IgD-negative memory B cell (primary cell): Measurements from ENCODE around the gene TEX36. TPM values are rescaled to one million over a fixed set of nuclear protein-coding genes. Genes with fewer than 3 reads are reported as not detected.
"Not testable (repeated sequence)": the region's sequence is repeated elsewhere in the genome, so short reads cannot be mapped to it uniquely, and the experiment has no call there.

Experiments
- H3K27ac Mint-ChIP-seq, 3 donors: one replicate each; pipeline ENCODE4 v1.8.0; 2020 to 2022; ENCODE audit warnings: mild to moderate bottlenecking in 3 of 3, mixed read lengths in 3 of 3, moderate library complexity in 1 of 3
- H3K27me3 Mint-ChIP-seq: one replicate; pipeline ENCODE4 v1.8.0; 2021; ENCODE audit warnings: mixed read lengths
- H3K36me3 Mint-ChIP-seq: one replicate; pipeline ENCODE4 v1.8.0; 2020; ENCODE audit warnings: mild to moderate bottlenecking, mixed read lengths
- H3K4me1 Mint-ChIP-seq, 3 donors: one replicate each; pipeline ENCODE4 v1.8.0; 2020 to 2022; ENCODE audit warnings: mixed read lengths in 3 of 3, mild to moderate bottlenecking in 1 of 3
- H3K4me3 Mint-ChIP-seq, 4 donors: one replicate each; pipeline ENCODE4 v1.8.0; 2020 to 2022; ENCODE audit warnings: mild to moderate bottlenecking in 4 of 4, mixed read lengths in 4 of 4, moderate library complexity in 3 of 4
- H3K9me3 Mint-ChIP-seq, 3 donors: one replicate each; pipeline ENCODE4 v1.8.0; 2020 to 2021; ENCODE audit warnings: mixed read lengths in 3 of 3, mild to moderate bottlenecking in 1 of 3
- polyA plus RNA-seq: library from polyadenylated mRNA; unstranded; fragments of 300-500 nt; fragmentation: Illumina TruSeq; gene quantifications from one replicate; pipeline ENCODE4 v1.2.3, GENCODE V29; 2021

TEX36 gene
- polyA plus RNA-seq, 1 donor from 2014 or later = not detected

GRCh38 chr10:125699562-125700143, 16.7 kb upstream of the TEX36 start:
- H3K9me3 Mint-ChIP-seq = peaks cover 0 to 5% (median 3%) of the 10 kb centered on the region in 3 donors
- no peaks in the 10 kb centered on the region for H3K36me3 Mint-ChIP-seq
- H3K4me1 Mint-ChIP-seq = no peaks in the 10 kb centered on the region
- H3K4me3 Mint-ChIP-seq = no peak overlapping the region
- peaks cover 3% of the 10 kb centered on the region for H3K27me3 Mint-ChIP-seq
- H3K27ac Mint-ChIP-seq = no peak overlapping the region

- Mint-ChIP-seq H3K36me3 (no peaks in the 10 kb centered on the region), H3K27ac (no peak overlapping the region), H3K9me3 (peaks cover 0 to 5% (median 3%) of the 10 kb centered on the region in 3 donors), H3K4me1 (no peaks in the 10 kb centered on the region), H3K27me3 (peaks cover 3% of the 10 kb centered on the region), H3K4me3 (peak overlapping the region in 1 of 4 donors; percentile 15)
These were observed 15.6 kb upstream of the TEX36 start for GRCh38 chr10:125698481-125698998.

GRCh38 chr10:125696884-125697283, 13.9 kb upstream of the TEX36 start:
- not testable (repeated sequence) for H3K9me3 Mint-ChIP-seq, H3K36me3 Mint-ChIP-seq, H3K27me3 Mint-ChIP-seq, H3K4me3 Mint-ChIP-seq, H3K27ac Mint-ChIP-seq, H3K4me1 Mint-ChIP-seq

GRCh38 chr10:125694883-125695282, 11.9 kb upstream of the TEX36 start:
- Mint-ChIP-seq H3K27ac (no peak overlapping the region), H3K9me3 (no peaks in the 10 kb centered on the region), H3K4me1 (no peaks in the 10 kb centered on the region), H3K27me3 (peaks cover 6% of the 10 kb centered on the region), H3K36me3 (no peaks in the 10 kb centered on the region), H3K4me3 (no peak overlapping the region)

- no peaks in the 10 kb centered on the region for H3K36me3 Mint-ChIP-seq
- H3K4me3 Mint-ChIP-seq = no peak overlapping the region
- H3K4me1 Mint-ChIP-seq = no peaks in the 10 kb centered on the region
- no peak overlapping the region for H3K27ac Mint-ChIP-seq
- H3K9me3 Mint-ChIP-seq = peaks cover 0 to 2% (median 0%) of the 10 kb centered on the region in 3 donors
- H3K27me3 Mint-ChIP-seq = peaks cover 6% of the 10 kb centered on the region
These were observed 10.5 kb upstream of the TEX36 start for GRCh38 chr10:125693524-125693847.

GRCh38 chr10:125692601-125693523, 9.9 kb upstream of the TEX36 start:
- H3K36me3 Mint-ChIP-seq = no peaks in the 10 kb centered on the region
- no peak overlapping the region for H3K27ac Mint-ChIP-seq
- H3K27me3 Mint-ChIP-seq = peaks cover 7% of the 10 kb centered on the region
- no peaks in the 10 kb centered on the region for H3K4me1 Mint-ChIP-seq
- H3K4me3 Mint-ChIP-seq = no peak overlapping the region
- peaks cover 0 to 2% (median 0%) of the 10 kb centered on the region in 3 donors for H3K9me3 Mint-ChIP-seq

- peaks cover 7% of the 10 kb centered on the region for H3K27me3 Mint-ChIP-seq
- H3K9me3 Mint-ChIP-seq = peaks cover 0 to 2% (median 0%) of the 10 kb centered on the region in 3 donors
- no peaks in the 10 kb centered on the region for H3K36me3 Mint-ChIP-seq
- H3K4me3 Mint-ChIP-seq = peak overlapping the region in 1 of 4 donors; percentile 3
- no peak overlapping the region for H3K27ac Mint-ChIP-seq
- no peaks in the 10 kb centered on the region for H3K4me1 Mint-ChIP-seq
These were observed 9.2 kb upstream of the TEX36 start for GRCh38 chr10:125692196-125692595.

- peaks cover 7% of the 10 kb centered on the region for H3K27me3 Mint-ChIP-seq
- H3K36me3 Mint-ChIP-seq = no peaks in the 10 kb centered on the region
- no peak overlapping the region for H3K27ac Mint-ChIP-seq
- peaks cover 0 to 2% (median 0%) of the 10 kb centered on the region in 3 donors for H3K9me3 Mint-ChIP-seq
- H3K4me3 Mint-ChIP-seq = no peak overlapping the region
- H3K4me1 Mint-ChIP-seq = no peaks in the 10 kb centered on the region
These were observed 8.4 kb upstream of the TEX36 start for GRCh38 chr10:125691160-125691981.

- H3K9me3 Mint-ChIP-seq = peaks cover 0 to 2% (median 0%) of the 10 kb centered on the region in 3 donors
- no peak overlapping the region for H3K27ac Mint-ChIP-seq
- H3K27me3 Mint-ChIP-seq = peaks cover 7% of the 10 kb centered on the region
- no peaks in the 10 kb centered on the region for H3K4me1 Mint-ChIP-seq
- no peaks in the 10 kb centered on the region for H3K36me3 Mint-ChIP-seq
- H3K4me3 Mint-ChIP-seq = no peak overlapping the region
These were observed 7.1 kb upstream of the TEX36 start for GRCh38 chr10:125689955-125690569.

- Mint-ChIP-seq H3K4me3 (no peak overlapping the region), H3K27me3 (peaks cover 8% of the 10 kb centered on the region), H3K4me1 (no peaks in the 10 kb centered on the region)
These were observed 4.7 kb upstream of the TEX36 start for GRCh38 chr10:125687507-125688185.

GRCh38 chr10:125684581-125684980, 1.6 kb upstream of the TEX36 start:
- H3K9me3 Mint-ChIP-seq = peaks cover 0 to 3% (median 0%) of the 10 kb centered on the region in 3 donors
- H3K4me3 Mint-ChIP-seq = no peak overlapping the region
- H3K27ac Mint-ChIP-seq = no peak overlapping the region
- no peaks in the 10 kb centered on the region for H3K36me3 Mint-ChIP-seq
- peaks cover 7% of the 10 kb centered on the region for H3K27me3 Mint-ChIP-seq
- no peaks in the 10 kb centered on the region for H3K4me1 Mint-ChIP-seq

More at GRCh38 chr10:125687507-125688185, 4.7 kb upstream of the TEX36 start:
- Mint-ChIP-seq H3K9me3 (peaks cover 0 to 2% (median 0%) of the 10 kb centered on the region in 3 donors), H3K36me3 (no peaks in the 10 kb centered on the region), H3K27ac (no peak overlapping the region)

- H3K27ac Mint-ChIP-seq = no peak overlapping the region
- no peaks in the 10 kb centered on the region for H3K4me1 Mint-ChIP-seq
- H3K4me3 Mint-ChIP-seq = no peak overlapping the region
- H3K36me3 Mint-ChIP-seq = no peaks in the 10 kb centered on the region
- peaks cover 7% of the 10 kb centered on the region for H3K27me3 Mint-ChIP-seq
- H3K9me3 Mint-ChIP-seq = peaks cover 0 to 4% (median 0%) of the 10 kb centered on the region in 3 donors
These were observed 858 bp upstream of the TEX36 start for GRCh38 chr10:125683821-125684220.

- H3K27ac Mint-ChIP-seq = no peak overlapping the region
- no peaks in the 10 kb centered on the region for H3K4me1 Mint-ChIP-seq
- H3K9me3 Mint-ChIP-seq = peaks cover 4 to 19% (median 19%) of the 10 kb centered on the region in 3 donors
- H3K36me3 Mint-ChIP-seq = no peaks in the 10 kb centered on the region
- H3K4me3 Mint-ChIP-seq = peak overlapping the region in 1 of 4 donors; percentile 17
- peaks cover 11% of the 10 kb centered on the region for H3K27me3 Mint-ChIP-seq
These were observed 3.5 kb downstream of the TEX36 start for GRCh38 chr10:125679436-125679835.

- H3K27me3 Mint-ChIP-seq = peaks cover 10% of the 10 kb centered on the region
- H3K4me1 Mint-ChIP-seq = no peaks in the 10 kb centered on the region
- peaks cover 2 to 42% (median 34%) of the 10 kb centered on the region in 3 donors for H3K9me3 Mint-ChIP-seq
- no peak overlapping the region for H3K4me3 Mint-ChIP-seq
- H3K27ac Mint-ChIP-seq = no peak overlapping the region
- no peaks in the 10 kb centered on the region for H3K36me3 Mint-ChIP-seq
These were observed 10.1 kb downstream of the TEX36 start for GRCh38 chr10:125672884-125673283.
